Stimulated activated CD4-positive, alpha-beta T cell treated with anti-CD3 and anti-CD28 coated beads, Interleukin-1b, Interleukin-23, amount 100 ng/mL, for 1 hour (primary cell): ENCODE data around the gene CGREF1.

Experiments
- DNase-seq, 2 donors: peaks; one replicate each; pipeline ENCODE4 v3.0.0-alpha.2; 2020; ENCODE audit warnings: low read depth in 2 of 2

Gene CGREF1

GRCh38 chr2:27074738-27075565, 44.0 kb downstream of the CGREF1 start:
- no peak for DNase-seq

- no peak for DNase-seq
Observed at GRCh38 chr2:27073782-27074181, 45.1 kb downstream of the CGREF1 start.

GRCh38 chr2:27072920-27073319, 46.0 kb downstream of the CGREF1 start:
- no peak for DNase-seq

GRCh38 chr2:27071990-27072830, 46.7 kb downstream of the CGREF1 start:
- DNase-seq, result no peak

GRCh38 chr2:27071277-27071989, 47.5 kb downstream of the CGREF1 start, which contains the start of gene OST4:
Gene OST4, minus strand, starts transcription at chr2:27071654.
- DNase-seq, result peak; percentile 68 to 80

GRCh38 chr2:27070653-27071276, 48.2 kb downstream of the CGREF1 start:
- no peak for DNase-seq

- no peak for DNase-seq
Observed at GRCh38 chr2:27069961-27070618, 48.8 kb downstream of the CGREF1 start.

- DNase-seq, result no peak
Observed at GRCh38 chr2:27069436-27069835, 49.5 kb downstream of the CGREF1 start.

- no peak for DNase-seq
Observed at GRCh38 chr2:27067385-27067784, 51.5 kb downstream of the CGREF1 start.

GRCh38 chr2:27065128-27065527, 53.8 kb downstream of the CGREF1 start:
- no peak for DNase-seq

GRCh38 chr2:27060323-27060722, 58.6 kb downstream of the CGREF1 start:
- DNase-seq, result no peak

GRCh38 chr2:27059141-27059820, 59.6 kb downstream of the CGREF1 start:
- no peak for DNase-seq

- DNase-seq, result no peak
Observed at GRCh38 chr2:27058210-27058609, 60.7 kb downstream of the CGREF1 start.

GRCh38 chr2:27057184-27057583, 61.7 kb downstream of the CGREF1 start:
- no peak for DNase-seq

- DNase-seq, result no peak
Observed at GRCh38 chr2:27054721-27055120, 64.2 kb downstream of the CGREF1 start.

GRCh38 chr2:27053776-27054175, 65.2 kb downstream of the CGREF1 start:
- no peak for DNase-seq

- no peak for DNase-seq
Observed at GRCh38 chr2:27053321-27053720, 65.6 kb downstream of the CGREF1 start.

- no peak for DNase-seq
Observed at GRCh38 chr2:27051902-27052645, 66.9 kb downstream of the CGREF1 start.

- DNase-seq, result peak; percentile 91
Observed at GRCh38 chr2:27050996-27051901, 67.7 kb downstream of the CGREF1 start, which contains the start of gene AGBL5. Gene AGBL5, plus strand, starts transcription at chr2:27051668. Its CDS starts 1,291 bp downstream, at chr2:27052959.
